Esophagus squamous epithelium (tissue), 4 donors: ENCODE measurements around the gene GPD1.

ENCODE experiments used
- CTCF ChIP-seq, 6 experiments: fragments of 450-650 bp in 4 of 6; fragments of 200-600 bp in 2 of 6; sonication (generic) in 2 of 6; IDR thresholded peaks; one replicate each; pipeline ENCODE4 v1.5.1; 2016 to 2019; ENCODE audit warnings: antibody characterized with exemption in 6 of 6, mild to moderate bottlenecking in 4 of 6, moderate library complexity in 4 of 6
- POLR2A ChIP-seq, 4 donors: fragments of 450-650 bp; IDR thresholded peaks; one replicate each; pipeline ENCODE4 v1.6.1; 2017; ENCODE audit warnings: antibody characterized with exemption in 4 of 4, mild to moderate bottlenecking in 4 of 4, moderate library complexity in 3 of 4

- TF ChIP-seq CTCF (IDR thresholded peaks at IDR 0.05) (no peak), POLR2A (IDR thresholded peaks at IDR 0.05) (no peak)
Observed at GRCh38 chr12:50117057-50117622, 13.3 kb downstream of the GPD1 start.
